MM.1S (cell line): Measurements from ENCODE around the gene CHSY3.
A peak's percentile ranks its signal among the peaks of the same experiment; 100 is the strongest.

Experiments used
- DNase-seq: peaks from one replicate; pipeline ENCODE4 v3.0.0-alpha.2; 2015
- H2AFZ ChIP-seq: fragments of 300-600 bp; sonication (generic); 2 replicates; pipeline ENCODE4 v1.6.0; 2016; ENCODE audit warnings: antibody characterized with exemption, low read length
- H3F3A ChIP-seq: fragments of 300-600 bp; sonication (generic); 2 replicates; pipeline ENCODE4 v1.6.1; 2016; ENCODE audit warnings: mild to moderate bottlenecking, antibody characterized with exemption, low read length, moderate library complexity, mixed read lengths; ENCODE audit not compliant: insufficient read depth
- H3K27ac ChIP-seq: fragments of 300-600 bp; sonication (generic); 2 replicates; pipeline ENCODE4 v1.5.1; 2016; ENCODE audit warnings: mild to moderate bottlenecking, low read length
- H3K27me3 ChIP-seq: fragments of 300-600 bp; sonication (generic); replicated peaks from 2 replicates; pipeline ENCODE4 v1.6.0; 2016; ENCODE audit warnings: low read length; ENCODE audit not compliant: insufficient read depth
- H3K36me3 ChIP-seq: fragments of 300-600 bp; sonication (generic); replicated peaks from 2 replicates; pipeline ENCODE4 v1.6.1; 2016; ENCODE audit warnings: mild to moderate bottlenecking, low read length, mixed read lengths; ENCODE audit not compliant: insufficient read depth
- H3K4me1 ChIP-seq: fragments of 300-600 bp; sonication (generic); 2 replicates; pipeline ENCODE4 v1.6.1; 2016; ENCODE audit warnings: low read length, mixed read lengths
- H3K4me2 ChIP-seq: fragments of 300-600 bp; sonication (generic); 2 replicates; pipeline ENCODE4 v1.6.0; 2016; ENCODE audit warnings: low read depth, low read length
- H3K4me3 ChIP-seq: fragments of 300-600 bp; sonication (generic); 2 replicates; pipeline ENCODE4 v1.5.1; 2016; ENCODE audit warnings: low read length, mixed read lengths
- H3K79me2 ChIP-seq: fragments of 300-600 bp; sonication (generic); 2 replicates; pipeline ENCODE4 v1.6.1; 2016; ENCODE audit warnings: mixed run types, low read length, mixed read lengths
- H3K9ac ChIP-seq: fragments of 300-600 bp; sonication (generic); 2 replicates; pipeline ENCODE4 v1.6.1; 2016; ENCODE audit warnings: low read length, mixed read lengths
- H3K9me2 ChIP-seq: fragments of 300-600 bp; sonication (generic); replicated peaks from 2 replicates; pipeline ENCODE4 v1.6.1; 2016; ENCODE audit warnings: mild to moderate bottlenecking, low read length, mixed read lengths; ENCODE audit not compliant: insufficient read depth
- H3K9me3 ChIP-seq: fragments of 300-600 bp; sonication (generic); replicated peaks from 2 replicates; pipeline ENCODE4 v1.6.1; 2016; ENCODE audit warnings: mild to moderate bottlenecking, low read length, mixed read lengths; ENCODE audit not compliant: insufficient read depth
- H4K20me1 ChIP-seq: fragments of 300-600 bp; sonication (generic); 2 replicates; pipeline ENCODE4 v1.6.1; 2016; ENCODE audit warnings: mild to moderate bottlenecking, low read length, moderate library complexity, mixed read lengths; ENCODE audit not compliant: insufficient read depth
- EZH2 ChIP-seq: fragments of 300-600 bp; sonication (generic); optimal IDR thresholded peaks from 2 replicates; pipeline ENCODE3; 2017; ENCODE audit warnings: low read depth, mild to moderate bottlenecking, antibody characterized with exemption, low read length, mixed read lengths
- EZH2phosphoT487 ChIP-seq: fragments of 300-600 bp; sonication (generic); IDR thresholded peaks from 2 replicates; pipeline ENCODE4 v1.6.1; 2018; ENCODE audit warnings: antibody characterized with exemption, low read length
- TF ChIP-seq, protein P1 (sequence below): fragments of 300-600 bp; sonication (generic); IDR thresholded peaks from 2 replicates; pipeline ENCODE4 v1.5.1; 2016; ENCODE audit warnings: antibody characterized with exemption, low read length, mixed read lengths

CHSY3 gene

DNA sequence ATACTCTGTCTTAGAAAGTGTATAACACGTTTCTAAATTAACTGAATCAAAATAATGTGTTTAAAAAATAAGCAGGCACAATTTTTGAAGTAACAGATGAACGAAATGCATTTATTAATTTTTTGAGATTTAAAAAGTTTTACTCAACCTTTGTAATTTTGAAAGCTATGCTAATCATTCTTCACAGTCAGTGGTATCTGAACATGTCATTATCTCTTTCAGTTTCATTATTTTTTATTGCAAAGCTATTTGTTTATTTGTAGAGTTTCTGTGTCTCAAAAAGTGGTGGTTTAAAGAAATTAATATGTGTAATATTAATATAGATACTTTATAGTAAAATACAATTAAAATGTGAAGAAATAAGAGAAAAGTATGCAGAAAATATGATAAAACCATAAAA lies 11.2 kb downstream of the CHSY3 start:
- Histone ChIP-seq H3K9ac (no peak overlapping the region), H3K27me3 (no peaks in the 10 kb centered on the region), H3F3A (no peaks in the 10 kb centered on the region), H3K36me3 (no peaks in the 10 kb centered on the region), H4K20me1 (no peaks in the 10 kb centered on the region), H3K79me2 (no peaks in the 10 kb centered on the region), H3K27ac (no peak overlapping the region), H3K4me2 (peak overlapping the region; percentile 40), H3K9me2 (no peaks in the 10 kb centered on the region), H3K4me3 (no peak overlapping the region), H3K4me1 (no peaks in the 10 kb centered on the region), H2AFZ (no peak overlapping the region), H3K9me3 (no peaks in the 10 kb centered on the region)
- TF ChIP-seq, protein P1, sequence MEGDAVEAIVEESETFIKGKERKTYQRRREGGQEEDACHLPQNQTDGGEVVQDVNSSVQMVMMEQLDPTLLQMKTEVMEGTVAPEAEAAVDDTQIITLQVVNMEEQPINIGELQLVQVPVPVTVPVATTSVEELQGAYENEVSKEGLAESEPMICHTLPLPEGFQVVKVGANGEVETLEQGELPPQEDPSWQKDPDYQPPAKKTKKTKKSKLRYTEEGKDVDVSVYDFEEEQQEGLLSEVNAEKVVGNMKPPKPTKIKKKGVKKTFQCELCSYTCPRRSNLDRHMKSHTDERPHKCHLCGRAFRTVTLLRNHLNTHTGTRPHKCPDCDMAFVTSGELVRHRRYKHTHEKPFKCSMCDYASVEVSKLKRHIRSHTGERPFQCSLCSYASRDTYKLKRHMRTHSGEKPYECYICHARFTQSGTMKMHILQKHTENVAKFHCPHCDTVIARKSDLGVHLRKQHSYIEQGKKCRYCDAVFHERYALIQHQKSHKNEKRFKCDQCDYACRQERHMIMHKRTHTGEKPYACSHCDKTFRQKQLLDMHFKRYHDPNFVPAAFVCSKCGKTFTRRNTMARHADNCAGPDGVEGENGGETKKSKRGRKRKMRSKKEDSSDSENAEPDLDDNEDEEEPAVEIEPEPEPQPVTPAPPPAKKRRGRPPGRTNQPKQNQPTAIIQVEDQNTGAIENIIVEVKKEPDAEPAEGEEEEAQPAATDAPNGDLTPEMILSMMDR, result no peak
- TF ChIP-seq EZH2, result no peak
- no peak for TF ChIP-seq EZH2phosphoT487
- no peak for DNase-seq

DNA sequence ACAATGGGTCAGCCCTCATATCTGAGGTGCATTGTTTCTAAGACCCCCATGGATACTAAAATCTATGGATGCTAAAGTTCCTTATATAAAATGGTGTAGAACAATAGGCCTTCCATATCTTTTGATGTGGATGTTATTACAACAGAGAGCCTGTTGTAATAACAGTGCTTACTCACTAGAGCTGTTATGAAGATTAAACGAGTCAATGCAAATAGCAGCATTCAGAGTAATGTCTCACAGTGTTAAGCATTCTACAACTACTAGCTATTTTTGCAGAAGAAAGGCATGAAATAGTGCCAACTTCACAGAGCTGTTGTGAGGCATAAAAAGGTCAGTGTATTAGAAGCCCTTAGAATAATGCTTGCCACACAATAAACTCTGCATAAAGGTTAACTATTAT lies 13.0 kb downstream of the CHSY3 start:
- Histone ChIP-seq H3K4me3 (no peak overlapping the region), H4K20me1 (no peaks in the 10 kb centered on the region), H3K36me3 (no peaks in the 10 kb centered on the region), H3F3A (no peaks in the 10 kb centered on the region), H3K79me2 (no peaks in the 10 kb centered on the region), H2AFZ (no peak overlapping the region), H3K4me1 (no peaks in the 10 kb centered on the region), H3K4me2 (no peak overlapping the region), H3K9ac (no peak overlapping the region), H3K9me3 (no peaks in the 10 kb centered on the region), H3K27me3 (no peaks in the 10 kb centered on the region), H3K27ac (no peak overlapping the region), H3K9me2 (no peaks in the 10 kb centered on the region)
- DNase-seq, result no peak
- TF ChIP-seq EZH2 (no peak), EZH2phosphoT487 (no peak)
- TF ChIP-seq, protein P1, result no peak

DNA sequence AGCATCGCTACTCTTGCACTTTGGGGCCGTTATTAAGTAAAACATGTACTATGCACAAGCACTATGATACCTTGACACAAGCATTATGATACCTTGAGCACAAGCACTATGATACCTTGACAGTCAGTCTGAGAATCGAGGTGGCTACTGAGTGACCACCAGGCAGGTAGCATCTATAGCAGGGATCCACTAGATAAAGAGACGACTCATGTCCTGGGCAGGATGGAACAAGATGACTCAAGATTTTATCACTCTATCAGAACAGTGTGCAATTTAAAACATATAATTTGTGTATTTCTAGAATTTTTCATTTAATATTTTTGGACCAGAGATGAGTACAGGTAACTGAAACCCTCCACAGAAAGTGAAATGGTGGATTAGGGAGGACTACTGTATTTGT lies 16.9 kb downstream of the CHSY3 start:
- no peak overlapping the region for H3K4me2 ChIP-seq
- H3K4me1 ChIP-seq, result no peaks in the 10 kb centered on the region
- no peaks in the 10 kb centered on the region for H3K9me2 ChIP-seq
- no peaks in the 10 kb centered on the region for H3F3A ChIP-seq
- no peak overlapping the region for H3K27ac ChIP-seq
- H3K9me3 ChIP-seq, result no peaks in the 10 kb centered on the region
- no peaks in the 10 kb centered on the region for H4K20me1 ChIP-seq
- H3K4me3 ChIP-seq, result no peak overlapping the region
- H3K27me3 ChIP-seq, result no peaks in the 10 kb centered on the region
- H3K9ac ChIP-seq, result no peak overlapping the region
- no peak for DNase-seq
- H2AFZ ChIP-seq, result no peak overlapping the region
- no peaks in the 10 kb centered on the region for H3K36me3 ChIP-seq
- H3K79me2 ChIP-seq, result no peaks in the 10 kb centered on the region
- TF ChIP-seq EZH2phosphoT487 (no peak), EZH2 (no peak)
- TF ChIP-seq, protein P1, result no peak
